ENCODE results near the gene ABCA12.

- TF ChIP-seq CTCF (conservative IDR thresholded peaks at IDR 0.05; ENCODE audit: low read length) = no peak
- no peak for TF ChIP-seq EZH2phosphoT487 (IDR thresholded peaks at IDR 0.05; ENCODE audit: borderline replicate concordance)
These were observed 70.0 kb downstream of the ABCA12 start for GRCh38 chr2:215068399-215068798.
